CD4-positive, alpha-beta T cell (primary cell): ENCODE results near the gene CCDC3. TPM values are rescaled to one million over a fixed set of nuclear protein-coding genes. Genes with fewer than 3 reads are reported as not detected.

Source experiments
- ATAC-seq: fragments of 200-7000 bp; cut with Tn5 transposase; one replicate; pipeline ENCODE4 v1.10.0; 2022; ENCODE audit warnings: mild to moderate bottlenecking; ENCODE audit not compliant: poor library complexity
- CTCF ChIA-PET: fragments of 350-600 bp; sonication (Branson Sonifier 250); formaldehyde crosslinking; loops from one replicate; lab custom pipeline; 2021; ENCODE audit warnings: antibody characterized with exemption, inconsistent platforms; lab: Charles Lee
- POLR2A ChIA-PET: fragments of 350-600 bp; sonication (Branson Sonifier 250); formaldehyde crosslinking; loops from one replicate; lab custom pipeline; 2021; ENCODE audit warnings: antibody characterized with exemption, inconsistent platforms; lab: Charles Lee
- DNase-seq, 14 experiments: peaks; one replicate each; pipeline ENCODE4 v3.0.0-alpha.2; 2013 to 2020; ENCODE audit warnings: mixed read lengths in 2 of 14
- H3K27ac ChIP-seq, 2 donors: one replicate each; pipeline versions ENCODE4 v1.5.1 to v1.7.0; 2013; ENCODE audit warnings: low read length in 2 of 2, low read depth in 1 of 2, mild to moderate bottlenecking in 1 of 2
- H3K27me3 ChIP-seq, 2 experiments: 1 replicate in 1 of 2; 2 replicates in 1 of 2; pipeline versions ENCODE4 v1.6.1 to v1.7.0; 2013; ENCODE audit warnings: low read length in 2 of 2, control low read depth in 1 of 2, mild to moderate bottlenecking in 1 of 2, moderate library complexity in 1 of 2; ENCODE audit not compliant: insufficient read depth in 2 of 2, control insufficient read depth in 1 of 2
- H3K36me3 ChIP-seq: one replicate; pipeline ENCODE4 v1.6.1; 2013; ENCODE audit warnings: low read length, control low read depth; ENCODE audit not compliant: insufficient read depth
- H3K4me1 ChIP-seq: one replicate; pipeline ENCODE4 v1.6.1; 2013; ENCODE audit warnings: low read length, control low read depth; ENCODE audit not compliant: insufficient read depth
- H3K4me3 ChIP-seq: one replicate; pipeline ENCODE4 v1.5.1; 2013; ENCODE audit warnings: mild to moderate bottlenecking, low read length, moderate library complexity
- H3K9me3 ChIP-seq, 2 experiments: 1 replicate in 1 of 2; 2 replicates in 1 of 2; pipeline versions ENCODE4 v1.6.1 to v1.7.0; 2013; ENCODE audit warnings: low read length in 2 of 2, mild to moderate bottlenecking in 2 of 2, control low read depth in 1 of 2, moderate library complexity in 1 of 2; ENCODE audit not compliant: control insufficient read depth in 1 of 2, insufficient read depth in 1 of 2
- H3K27ac Mint-ChIP-seq: one replicate; pipeline ENCODE4 v1.8.0; 2020; ENCODE audit warnings: mixed read lengths
- H3K27me3 Mint-ChIP-seq: one replicate; pipeline ENCODE4 v1.8.0; 2021; ENCODE audit warnings: mixed read lengths
- H3K36me3 Mint-ChIP-seq: one replicate; pipeline ENCODE4 v1.8.0; 2021; ENCODE audit warnings: low read depth, mixed read lengths
- H3K4me1 Mint-ChIP-seq: one replicate; pipeline ENCODE4 v1.8.0; 2021; ENCODE audit warnings: low read depth, mixed read lengths
- H3K4me3 Mint-ChIP-seq: one replicate; pipeline ENCODE4 v1.8.0; 2020; ENCODE audit warnings: mild to moderate bottlenecking, mixed read lengths
- H3K9me3 Mint-ChIP-seq: one replicate; pipeline ENCODE4 v1.8.0; 2020; ENCODE audit warnings: mixed read lengths
- CTCF ChIP-seq: fragments of 200-600 bp; IDR thresholded peaks from one replicate; pipeline ENCODE4 v1.8.0; 2022; ENCODE audit warnings: antibody characterized with exemption, mild to moderate bottlenecking
- intact Hi-C, 2 experiments: fragments of 100-400 bp; cut with DNase I in 1 of 2; cut with micrococcal nuclease in 1 of 2; formaldehyde crosslinking; loops; one replicate each; pipeline versions ENCODE4 v1.15.1 to v1.9.0; 2023 to 2025; cut with DNase I, micrococcal nuclease
- total RNA-seq, 174 experiments: library from RNA in 2 of 174; stranded (reverse) in 2 of 174; gene quantifications; one replicate each; pipeline ENCODE4 v1.2.3 and lab custom pipeline; 2021 to 2026

The CCDC3 gene
- total RNA-seq, 2 experiments from 2014 or later = 0.08 TPM; not detected in 1

GRCh38 chr10:12915637-12916168, 85.8 kb downstream of the CCDC3 start:
- CTCF ChIA-PET = no interaction called here
- ATAC-seq (no peak), DNase-seq (no peak)
- peaks cover 0 to 2% of the 10 kb centered on the region in 2 experiments for H3K27me3 ChIP-seq
- H3K36me3 Mint-ChIP-seq = no peaks in the 10 kb centered on the region
- POLR2A ChIA-PET = no interaction called here
- no peak for TF ChIP-seq CTCF
- intact Hi-C loops = no loop called here
- no peak overlapping the region for H3K27ac Mint-ChIP-seq
- peaks cover 0 to 8% of the 10 kb centered on the region in 2 experiments for H3K9me3 ChIP-seq
- H3K4me1 ChIP-seq = no peaks in the 10 kb centered on the region
- no peaks in the 10 kb centered on the region for H3K36me3 ChIP-seq
- H3K4me3 ChIP-seq = no peak overlapping the region
- H3K9me3 Mint-ChIP-seq = peaks cover 7% of the 10 kb centered on the region
- no peak overlapping the region for H3K4me3 Mint-ChIP-seq
- peaks cover 12% of the 10 kb centered on the region for H3K27me3 Mint-ChIP-seq
- H3K4me1 Mint-ChIP-seq = no peaks in the 10 kb centered on the region
- H3K27ac ChIP-seq = no peak overlapping the region

GRCh38 chr10:12914111-12914510, 87.4 kb downstream of the CCDC3 start:
- intact Hi-C loops = no loop called here
- H3K27me3 ChIP-seq = peaks cover 0 to 2% of the 10 kb centered on the region in 2 experiments
- ChIA-PET CTCF (no interaction called here), POLR2A (no interaction called here)
- no peak for TF ChIP-seq CTCF
- H3K27ac Mint-ChIP-seq = no peak overlapping the region
- peaks cover 0 to 5% of the 10 kb centered on the region in 2 experiments for H3K9me3 ChIP-seq
- no peaks in the 10 kb centered on the region for H3K36me3 Mint-ChIP-seq
- no peaks in the 10 kb centered on the region for H3K36me3 ChIP-seq
- peaks cover 12% of the 10 kb centered on the region for H3K27me3 Mint-ChIP-seq
- no peak for ATAC-seq
- no peak overlapping the region for H3K4me3 Mint-ChIP-seq
- H3K4me1 ChIP-seq = no peaks in the 10 kb centered on the region
- DNase-seq = no peak
- H3K27ac ChIP-seq = no peak overlapping the region
- H3K9me3 Mint-ChIP-seq = peaks cover 7% of the 10 kb centered on the region
- no peak overlapping the region for H3K4me3 ChIP-seq
- H3K4me1 Mint-ChIP-seq = no peaks in the 10 kb centered on the region

- Histone ChIP-seq H3K4me3 (no peak overlapping the region), H3K27ac (no peak overlapping the region), H3K9me3 (peaks cover 0 to 4% of the 10 kb centered on the region in 2 experiments), H3K27me3 (peaks cover 0 to 2% of the 10 kb centered on the region in 2 experiments), H3K36me3 (no peaks in the 10 kb centered on the region), H3K4me1 (no peaks in the 10 kb centered on the region)
- peaks cover 7% of the 10 kb centered on the region for H3K9me3 Mint-ChIP-seq
- no peak overlapping the region for H3K4me3 Mint-ChIP-seq
- no peak for DNase-seq
- H3K27me3 Mint-ChIP-seq = peaks cover 17% of the 10 kb centered on the region
- no peak overlapping the region for H3K27ac Mint-ChIP-seq
- ChIA-PET CTCF (no interaction called here), POLR2A (no interaction called here)
- TF ChIP-seq CTCF = no peak
- ATAC-seq = no peak
- intact Hi-C loops = no loop called here
- no peaks in the 10 kb centered on the region for H3K4me1 Mint-ChIP-seq
- no peaks in the 10 kb centered on the region for H3K36me3 Mint-ChIP-seq
These were observed 89.7 kb downstream of the CCDC3 start for GRCh38 chr10:12911795-12912194.
